ENCODE data around the gene RAD51. TPM values are rescaled to one million over a fixed set of nuclear protein-coding genes. Genes with fewer than 3 reads are reported as not detected.

RAD51 gene
- total and polyA plus RNA-seq, 9 of the 15 experiments (the other 6 are each of a cell fraction or from before 2014, with no cell fraction given): 16.0 to 63.8 (median 34.6) TPM

- TF ChIP-seq RB1 (IDR thresholded peaks at IDR 0.05; ENCODE audit: low read depth): peak; percentile 53; the same call in 1 of the 2 replicates
- TF ChIP-seq ZKSCAN8 (CRISPR knock-in tag; IDR thresholded peaks at IDR 0.05): no peak
- TF ChIP-seq SREBF1 (IDR thresholded peaks at IDR 0.05; ENCODE audit: borderline replicate concordance, low read depth, low read length): no peak
- TF ChIP-seq ILF3 (IDR thresholded peaks at IDR 0.05; ENCODE audit: borderline replicate concordance): no peak
- TF ChIP-seq KAT8 (IDR thresholded peaks at IDR 0.05; ENCODE audit: low read depth): no peak
- no peak for TF ChIP-seq ZNF174 (CRISPR knock-in tag; IDR thresholded peaks at IDR 0.05)
- no peak for TF ChIP-seq RAD51 (IDR thresholded peaks at IDR 0.05; ENCODE audit: borderline replicate concordance, low read depth)
- TF ChIP-seq SMAD1 (IDR thresholded peaks at IDR 0.05; ENCODE audit: low read depth, low read length, partially characterized antibody): peak; percentile 90
- no peak for TF ChIP-seq RREB1 (CRISPR knock-in tag; IDR thresholded peaks at IDR 0.05)
- TF ChIP-seq MAZ (CRISPR knock-in tag; conservative IDR thresholded peaks at IDR 0.05 in 1 of 2, IDR thresholded peaks at IDR 0.05 in 1 of 2): no peak; a peak in 2 of 4 replicates
- peak; percentile 55; the same call in 1 of the 2 replicates for TF ChIP-seq ZBTB33 (CRISPR knock-in tag; IDR thresholded peaks at IDR 0.05)
- TF ChIP-seq NR2C1 (IDR thresholded peaks at IDR 0.05): peak; percentile 21; the same call in 1 of the 2 replicates
- 0 out of 2 replicates have a peak, but pooled peaks have one; percentile 26 for TF ChIP-seq NR2C1 (tag; IDR thresholded peaks at IDR 0.05)
- TF ChIP-seq PHF21A (IDR thresholded peaks at IDR 0.05; ENCODE audit: borderline replicate concordance, low read depth): no peak
- no peak for TF ChIP-seq NCOA6 (IDR thresholded peaks at IDR 0.05)
- TF ChIP-seq HBP1 (CRISPR knock-in tag; IDR thresholded peaks at IDR 0.05): no peak
- TF ChIP-seq TBP (optimal IDR thresholded peaks at IDR 0.05; ENCODE audit: low read depth, low read length): no peak
- no peak for TF ChIP-seq U2AF2 (optimal IDR thresholded peaks at IDR 0.05; ENCODE audit: low read depth, low read length)
- TF ChIP-seq CCNT2 (IDR thresholded peaks at IDR 0.05; ENCODE audit: borderline replicate concordance, extremely low read depth, insufficient read length, low read depth, low read length): peak; percentile 34
These were observed 68.2 kb downstream of the RAD51 start (continued) for GRCh38 chr15:40762919-40763800.
